CD14-positive monocyte (primary cell): ENCODE measurements around the gene TAGAP. TPM values are rescaled to one million over a fixed set of nuclear protein-coding genes. Genes with fewer than 3 reads are reported as not detected.

Source experiments
- DNase-seq, 3 donors: peaks; one replicate each; pipeline ENCODE4 v3.0.0-alpha.2; 2011 to 2022
- H2AFZ ChIP-seq: 2 replicates; pipeline ENCODE4 v1.6.0; 2012; ENCODE audit warnings: mild to moderate bottlenecking, low read depth, low read length, inconsistent platforms; ENCODE audit not compliant: insufficient read depth, poor library complexity, severe bottlenecking
- H3K27ac ChIP-seq, 2 donors: 1 replicate in 1 of 2; 2 replicates in 1 of 2; pipeline ENCODE4 v1.5.1; 2012 to 2013; ENCODE audit warnings: low read length in 2 of 2, control low read depth in 1 of 2, inconsistent platforms in 1 of 2, low read depth in 1 of 2, mild to moderate bottlenecking in 1 of 2
- H3K27me3 ChIP-seq, 2 donors: one replicate each; pipeline versions ENCODE4 v1.6.0 to v1.6.1; 2011 to 2013; ENCODE audit warnings: low read length in 2 of 2; ENCODE audit not compliant: control insufficient read depth in 2 of 2, insufficient read depth in 2 of 2
- H3K36me3 ChIP-seq, 2 donors: replicated peaks in 1 of 2; 1 replicate in 1 of 2; 2 replicates in 1 of 2; pipeline versions ENCODE4 v1.5.1 to v1.6.1; 2012 to 2013; ENCODE audit warnings: low read length in 2 of 2, control low read depth in 1 of 2, inconsistent platforms in 1 of 2, mild to moderate bottlenecking in 1 of 2; ENCODE audit not compliant: insufficient read depth in 2 of 2, control insufficient read depth in 1 of 2
- H3K4me1 ChIP-seq, 2 donors: 1 replicate in 1 of 2; 2 replicates in 1 of 2; pipeline versions ENCODE4 v1.5.1 to v1.6.1; 2012 to 2013; ENCODE audit warnings: low read length in 2 of 2, control low read depth in 1 of 2, inconsistent platforms in 1 of 2, mild to moderate bottlenecking in 1 of 2, moderate library complexity in 1 of 2; ENCODE audit not compliant: insufficient read depth in 2 of 2, control insufficient read depth in 1 of 2
- H3K4me2 ChIP-seq: replicated peaks from 2 replicates; pipeline ENCODE3; 2012; ENCODE audit warnings: low read length, moderate library complexity, mild to moderate bottlenecking; ENCODE audit not compliant: poor library complexity, severe bottlenecking; ENCODE audit errors: extremely low read depth
- H3K4me3 ChIP-seq, 3 experiments: fragments of 200-600 bp in 1 of 3; sonication (generic) in 1 of 3; replicated peaks in 1 of 3; 1 replicate in 2 of 3; 2 replicates in 1 of 3; pipeline ENCODE4 v1.5.1; 2011 to 2013; ENCODE audit warnings: low read length in 3 of 3, mild to moderate bottlenecking in 3 of 3, control low read depth in 2 of 3, low read depth in 2 of 3, inconsistent platforms in 1 of 3, moderate library complexity in 1 of 3
- H3K79me2 ChIP-seq: 2 replicates; pipeline ENCODE4 v1.6.0; 2012; ENCODE audit warnings: mild to moderate bottlenecking, control low read depth, inconsistent platforms, low read length, moderate library complexity; ENCODE audit not compliant: insufficient read depth
- H3K9ac ChIP-seq: 2 replicates; pipeline ENCODE4 v1.6.0; 2017; ENCODE audit warnings: low read length, mild to moderate bottlenecking; ENCODE audit not compliant: insufficient read depth, poor library complexity, severe bottlenecking
- H3K9me3 ChIP-seq, 2 donors: replicated peaks in 1 of 2; 1 replicate in 1 of 2; 2 replicates in 1 of 2; pipeline versions ENCODE4 v1.5.1 to v1.6.1; 2012 to 2013; ENCODE audit warnings: low read length in 2 of 2, control low read depth in 1 of 2; ENCODE audit not compliant: control insufficient read depth in 1 of 2, insufficient read depth in 1 of 2
- H4K20me1 ChIP-seq: 2 replicates; pipeline ENCODE4 v1.6.0; 2012; ENCODE audit warnings: mild to moderate bottlenecking, low read length, control low read depth, moderate library complexity; ENCODE audit not compliant: insufficient read depth
- H3K27ac Mint-ChIP-seq, 7 donors: one replicate each; pipeline ENCODE4 v1.8.0; 2020; ENCODE audit warnings: mild to moderate bottlenecking in 7 of 7, mixed read lengths in 7 of 7, moderate library complexity in 6 of 7, inconsistent platforms in 2 of 7
- H3K27me3 Mint-ChIP-seq, 3 donors: one replicate each; pipeline ENCODE4 v1.8.0; 2021 to 2022; ENCODE audit warnings: low read depth in 3 of 3, mild to moderate bottlenecking in 3 of 3, mixed read lengths in 3 of 3, moderate library complexity in 3 of 3, inconsistent platforms in 1 of 3
- H3K36me3 Mint-ChIP-seq, 2 donors: one replicate each; pipeline ENCODE4 v1.8.0; 2020; ENCODE audit warnings: mixed read lengths in 2 of 2, inconsistent platforms in 1 of 2, mild to moderate bottlenecking in 1 of 2
- H3K4me1 Mint-ChIP-seq: one replicate; pipeline ENCODE4 v1.8.0; 2020; ENCODE audit warnings: mild to moderate bottlenecking, mixed read lengths
- H3K4me3 Mint-ChIP-seq, 2 donors: one replicate each; pipeline ENCODE4 v1.8.0; 2020; ENCODE audit warnings: mild to moderate bottlenecking in 2 of 2, mixed read lengths in 2 of 2, moderate library complexity in 1 of 2
- H3K9me3 Mint-ChIP-seq, 7 donors: one replicate each; pipeline ENCODE4 v1.8.0; 2020 to 2022; ENCODE audit warnings: mixed read lengths in 7 of 7, mild to moderate bottlenecking in 6 of 7, moderate library complexity in 6 of 7, inconsistent platforms in 2 of 7
- WGBS: methylation state at CpG from one replicate; pipeline ENCODE4 v1.1.5; 2013; ENCODE audit warnings: missing lambda C conversion rate; ENCODE audit not compliant: insufficient coverage; 5-methylcytosine and 5-hydroxymethylcytosine counted together
- intact Hi-C, 2 donors: fragments of 100-400 bp; cut with micrococcal nuclease; formaldehyde crosslinking; loops; one replicate each; pipeline versions ENCODE4 v1.15.0 to v1.15.1; 2023
- polyA plus RNA-seq, 3 donors: library from polyadenylated mRNA; depleted of rRNA in 1 of 3; unstranded in 2 of 3; stranded (reverse) in 1 of 3; fragments of 300-500 nt in 2 of 3; fragments of >200 nt in 1 of 3; fragmentation: Illumina TruSeq in 2 of 3; gene quantifications; 1 replicate in 2 of 3; 2 replicates in 1 of 3; pipeline ENCODE4 v1.2.3, GENCODE V29; 2012 to 2021
- TF ChIP-seq, protein P1 (sequence below): fragments of 200-600 bp; IDR thresholded peaks from one replicate; pipeline ENCODE4 v1.8.0; 2022; ENCODE audit warnings: antibody characterized with exemption, mild to moderate bottlenecking

Gene TAGAP
- polyA plus RNA-seq, 3 donors: 51.9 to 299 (median 59.1) TPM

GRCh38 chr6:159063549-159063948, 18.8 kb upstream of the TAGAP start:
- H3K9ac ChIP-seq: peak overlapping the region; percentile 50
- peak overlapping the region; percentile 76 to 94 for H3K27ac ChIP-seq
- peak overlapping the region in 1 of 3 experiments; percentile 52 for H3K4me3 ChIP-seq
- TF ChIP-seq, protein P1, sequence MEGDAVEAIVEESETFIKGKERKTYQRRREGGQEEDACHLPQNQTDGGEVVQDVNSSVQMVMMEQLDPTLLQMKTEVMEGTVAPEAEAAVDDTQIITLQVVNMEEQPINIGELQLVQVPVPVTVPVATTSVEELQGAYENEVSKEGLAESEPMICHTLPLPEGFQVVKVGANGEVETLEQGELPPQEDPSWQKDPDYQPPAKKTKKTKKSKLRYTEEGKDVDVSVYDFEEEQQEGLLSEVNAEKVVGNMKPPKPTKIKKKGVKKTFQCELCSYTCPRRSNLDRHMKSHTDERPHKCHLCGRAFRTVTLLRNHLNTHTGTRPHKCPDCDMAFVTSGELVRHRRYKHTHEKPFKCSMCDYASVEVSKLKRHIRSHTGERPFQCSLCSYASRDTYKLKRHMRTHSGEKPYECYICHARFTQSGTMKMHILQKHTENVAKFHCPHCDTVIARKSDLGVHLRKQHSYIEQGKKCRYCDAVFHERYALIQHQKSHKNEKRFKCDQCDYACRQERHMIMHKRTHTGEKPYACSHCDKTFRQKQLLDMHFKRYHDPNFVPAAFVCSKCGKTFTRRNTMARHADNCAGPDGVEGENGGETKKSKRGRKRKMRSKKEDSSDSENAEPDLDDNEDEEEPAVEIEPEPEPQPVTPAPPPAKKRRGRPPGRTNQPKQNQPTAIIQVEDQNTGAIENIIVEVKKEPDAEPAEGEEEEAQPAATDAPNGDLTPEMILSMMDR: no peak
- Mint-ChIP-seq H3K4me3 (peak overlapping the region; percentile 45 to 58), H3K9me3 (no peaks in the 10 kb centered on the region), H3K36me3 (peaks cover 0 to 22% of the 10 kb centered on the region in 2 donors), H3K27ac (peak overlapping the region; percentile 93 to 99 (median 97)), H3K4me1 (peaks cover 54% of the 10 kb centered on the region), H3K27me3 (peaks cover 0 to 1% (median 0%) of the 10 kb centered on the region in 3 donors)
- no peaks in the 10 kb centered on the region for H4K20me1 ChIP-seq
- H3K79me2 ChIP-seq: no peaks in the 10 kb centered on the region
- H2AFZ ChIP-seq: no peak overlapping the region
- no peaks in the 10 kb centered on the region for H3K27me3 ChIP-seq
- H3K4me2 ChIP-seq: peak overlapping the region; percentile 58
- no peaks in the 10 kb centered on the region for H3K36me3 ChIP-seq
- H3K4me1 ChIP-seq: peaks cover 47 to 50% of the 10 kb centered on the region in 2 donors
- 81% methylated on average over 6 of the region's 6 CpGs for WGBS
- no peaks in the 10 kb centered on the region for H3K9me3 ChIP-seq
- DNase-seq: no peak
- intact Hi-C loops: loop anchor here in 1 of 2 donors (2.0 to 5.0 kb wide), 2 partner anchors 21 to 39 kb away; no protein-coding TSS in a partner anchor

- peaks cover 46 to 50% of the 10 kb centered on the region in 2 donors for H3K4me1 ChIP-seq
- Mint-ChIP-seq H3K36me3 (peaks cover 0 to 22% of the 10 kb centered on the region in 2 donors), H3K27ac (peak overlapping the region; percentile 93 to 99 (median 97)), H3K4me1 (peaks cover 54% of the 10 kb centered on the region), H3K9me3 (no peaks in the 10 kb centered on the region), H3K4me3 (peak overlapping the region; percentile 39 to 75), H3K27me3 (no peaks in the 10 kb centered on the region)
- TF ChIP-seq, protein P1: no peak
- no peaks in the 10 kb centered on the region for H3K79me2 ChIP-seq
- no peak overlapping the region for H2AFZ ChIP-seq
- DNase-seq: peak; percentile 69 to 81 (median 77)
- H4K20me1 ChIP-seq: no peaks in the 10 kb centered on the region
- H3K9ac ChIP-seq: peak overlapping the region; percentile 50
- peak overlapping the region; percentile 76 to 94 for H3K27ac ChIP-seq
- peak overlapping the region; percentile 58 for H3K4me2 ChIP-seq
- 33% methylated on average over 1 of the region's 2 CpGs for WGBS
- H3K36me3 ChIP-seq: no peaks in the 10 kb centered on the region
- H3K27me3 ChIP-seq: no peaks in the 10 kb centered on the region
- intact Hi-C loops: loop anchor here in 1 of 2 donors (2.0 to 5.0 kb wide), 2 partner anchors 20 to 39 kb away; no protein-coding TSS in a partner anchor
- H3K9me3 ChIP-seq: no peaks in the 10 kb centered on the region
- peak overlapping the region in 1 of 3 experiments; percentile 52 for H3K4me3 ChIP-seq
Measured at GRCh38 chr6:159062976-159063375, 18.2 kb upstream of the TAGAP start.
